ENCODE results near the gene PCGF1.
A peak's percentile ranks its signal among the peaks of the same experiment; 100 is the strongest.
"Not testable (repeated sequence)": the region's sequence is repeated elsewhere in the genome, so short reads cannot be mapped to it uniquely, and the experiment has no call there.

The PCGF1 gene

DNA sequence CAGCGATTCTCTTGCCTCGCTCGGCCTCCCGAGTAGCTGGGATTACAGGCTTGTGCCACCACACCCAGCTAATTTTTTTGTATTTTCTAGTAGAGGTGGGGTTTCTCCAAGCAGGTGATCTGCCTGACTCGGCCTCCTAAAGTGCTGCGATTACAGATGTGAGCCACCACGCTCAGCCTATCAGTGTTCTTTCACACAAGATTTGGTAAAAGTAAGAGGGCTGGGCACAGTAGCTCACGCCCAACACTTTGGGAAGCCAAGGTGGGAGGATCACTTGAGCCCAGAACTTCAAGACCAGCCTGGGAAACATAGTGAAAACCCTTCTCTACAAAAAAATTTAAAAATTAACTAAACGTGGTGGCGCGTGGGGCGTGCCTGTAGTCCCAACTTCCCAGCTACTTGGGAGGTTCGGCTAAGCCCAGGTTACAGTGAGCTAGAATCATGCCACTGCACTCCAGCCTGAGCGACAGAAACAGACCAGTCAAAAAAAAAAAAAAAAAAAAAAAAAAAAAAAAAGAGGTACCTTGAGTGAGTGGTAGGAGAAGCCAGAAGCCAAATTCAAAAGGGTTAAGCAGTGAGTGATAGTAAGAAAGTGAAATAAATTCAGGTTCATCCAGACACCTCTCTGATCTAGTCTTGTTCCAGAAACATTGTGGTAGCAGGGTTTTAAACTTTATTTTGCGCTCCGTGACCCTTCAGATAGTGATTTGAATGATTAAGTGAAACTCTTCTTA is 36.0 kb downstream of the PCGF1 start:
- DNase-seq = no peak

DNA sequence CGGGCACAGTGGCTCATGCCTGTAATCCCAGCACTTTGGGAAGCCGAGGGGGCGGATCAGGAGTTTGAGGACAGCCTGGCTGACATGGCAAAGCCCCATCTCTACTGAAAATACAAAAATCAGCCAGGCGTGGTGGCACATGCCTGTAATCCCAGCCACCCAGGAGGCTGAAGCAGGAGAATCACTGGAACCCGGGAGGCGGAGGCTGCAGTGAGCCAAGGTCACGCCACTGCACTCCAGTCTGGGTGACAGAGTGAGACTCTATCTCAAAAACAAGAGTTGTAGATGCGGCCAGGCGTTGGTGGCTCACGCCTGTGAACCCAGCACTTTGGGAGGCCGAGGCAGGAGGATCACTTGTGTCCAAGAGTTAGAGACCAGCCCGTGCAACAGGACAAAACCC is 36.8 kb downstream of the PCGF1 start:
- not testable (repeated sequence) for DNase-seq

- DNase-seq = no peak
These were observed 43.1 kb downstream of the PCGF1 start for GRCh38 chr2:74464406-74464805.

GRCh38 chr2:74462786-74463105 is 44.7 kb downstream of the PCGF1 start:
- no peak for DNase-seq

GRCh38 chr2:74462054-74462785 is 45.3 kb downstream of the PCGF1 start:
- no peak for DNase-seq

GRCh38 chr2:74461187-74462053 is 46.1 kb downstream of the PCGF1 start:
- DNase-seq = no peak

DNA sequence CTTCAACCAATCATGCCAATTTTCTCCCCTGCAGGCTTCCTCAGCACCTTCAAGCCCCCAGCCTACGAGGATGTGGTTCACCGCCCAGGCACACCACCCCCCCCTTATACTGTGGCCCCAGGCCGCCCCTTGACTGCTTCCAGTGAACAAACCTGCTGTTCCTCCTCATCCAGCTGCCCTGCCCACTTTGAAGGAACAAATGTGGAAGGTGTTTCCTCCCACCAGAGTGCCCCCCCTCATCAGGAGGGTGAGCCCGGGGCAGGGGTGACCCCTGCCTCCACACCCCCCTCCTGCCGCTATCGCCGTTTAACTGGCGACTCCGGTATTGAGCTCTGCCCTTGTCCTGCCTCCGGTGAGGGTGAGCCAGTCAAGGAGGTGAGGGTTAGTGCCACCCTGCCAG is 47.3 kb downstream of the PCGF1 start:
- not testable (repeated sequence) for DNase-seq

DNA sequence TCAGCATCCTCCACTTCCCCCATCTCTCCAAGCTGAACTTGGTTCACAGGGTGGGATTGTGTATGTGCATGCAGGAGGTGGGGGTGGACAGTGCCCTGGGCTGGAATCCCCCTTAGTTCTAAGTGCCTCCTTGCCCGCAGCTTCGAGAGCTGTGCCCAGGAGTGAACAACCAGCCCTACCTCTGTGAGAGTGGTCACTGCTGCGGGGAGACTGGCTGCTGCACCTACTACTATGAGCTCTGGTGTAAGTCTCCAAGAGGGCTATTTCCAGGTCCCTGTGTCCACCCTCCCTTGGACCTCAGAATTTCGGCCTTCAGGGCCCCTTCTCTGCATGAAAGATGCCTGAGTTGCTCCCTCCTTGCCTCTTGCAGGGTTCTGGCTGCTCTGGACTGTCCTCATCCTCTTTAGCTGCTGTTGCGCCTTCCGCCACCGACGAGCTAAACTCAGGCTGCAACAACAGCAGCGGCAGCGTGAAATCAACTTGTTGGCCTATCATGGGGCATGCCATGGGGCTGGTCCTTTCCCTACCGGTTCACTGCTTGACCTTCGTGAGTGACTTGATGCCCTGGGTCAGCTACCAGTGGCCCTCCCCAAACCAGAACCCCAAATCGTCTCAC is 47.9 kb downstream of the PCGF1 start:
- not testable (repeated sequence) for DNase-seq

DNA sequence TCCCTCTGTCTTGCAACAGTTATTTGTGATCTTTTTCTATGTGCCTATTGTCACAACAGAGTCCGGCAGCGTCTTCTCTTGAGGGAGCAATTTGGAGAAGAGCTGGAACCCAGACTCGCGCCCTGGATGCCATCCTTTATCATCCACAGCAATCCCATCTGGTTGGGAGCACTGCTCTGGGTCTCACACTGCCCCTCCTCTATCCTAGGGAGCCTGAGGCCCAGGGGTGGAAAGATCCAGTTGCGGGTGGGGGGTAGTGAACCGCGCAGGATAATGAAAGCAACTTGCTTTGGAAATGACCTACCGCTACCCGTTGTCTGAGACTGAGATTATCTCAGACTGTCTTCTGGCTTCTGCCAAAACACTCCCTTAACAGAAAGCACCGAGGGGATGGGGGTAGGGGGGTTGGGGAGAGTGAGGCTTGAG is 48.5 kb downstream of the PCGF1 start:
- DNase-seq = no peak

DNA sequence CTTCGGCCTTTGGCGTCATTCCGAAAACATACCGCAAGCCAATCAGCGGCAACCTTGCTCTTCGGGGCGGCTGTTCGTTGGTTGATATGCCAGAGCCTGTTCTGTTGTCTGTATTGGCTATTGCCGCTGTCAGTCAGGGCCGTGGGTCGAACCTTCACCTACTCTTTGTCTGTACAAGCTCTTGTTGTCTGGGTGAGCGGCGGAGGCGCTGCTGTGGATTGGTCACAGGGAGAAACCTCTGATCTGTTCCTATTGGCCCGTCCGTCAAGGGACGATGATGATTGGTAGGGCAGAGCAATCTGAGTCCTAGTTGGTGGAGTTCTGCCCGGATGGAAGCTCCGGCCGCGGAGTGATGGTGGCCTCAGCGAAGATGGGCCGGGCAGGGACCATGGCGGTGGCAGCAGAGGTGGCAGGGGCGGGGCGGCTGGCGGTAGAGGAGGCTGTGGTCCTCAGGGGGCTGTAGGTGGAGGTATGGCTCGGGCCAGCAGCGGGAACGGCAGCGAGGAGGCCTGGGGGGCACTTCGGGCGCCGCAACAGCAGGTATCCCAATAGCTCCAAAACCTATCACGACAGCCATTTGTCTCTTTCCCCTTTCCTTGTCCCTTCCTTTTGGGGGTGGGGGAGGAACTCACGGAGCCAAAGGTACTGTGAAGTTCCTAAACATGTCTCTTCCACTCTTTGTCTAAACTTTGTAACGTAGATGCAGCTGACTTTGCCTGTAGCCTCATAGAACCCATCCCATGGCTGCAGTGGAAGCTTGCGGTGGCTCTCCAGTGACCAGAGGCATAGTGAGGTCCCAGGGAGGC is 49.2 kb downstream of the PCGF1 start, which contains the start of gene WBP1:
TSS of gene WBP1 (plus strand) at position 307 of the 806 bp plus-strand sequence. CDS start at position 472, 165 bp downstream.
- peak; percentile 98 for DNase-seq

DNA sequence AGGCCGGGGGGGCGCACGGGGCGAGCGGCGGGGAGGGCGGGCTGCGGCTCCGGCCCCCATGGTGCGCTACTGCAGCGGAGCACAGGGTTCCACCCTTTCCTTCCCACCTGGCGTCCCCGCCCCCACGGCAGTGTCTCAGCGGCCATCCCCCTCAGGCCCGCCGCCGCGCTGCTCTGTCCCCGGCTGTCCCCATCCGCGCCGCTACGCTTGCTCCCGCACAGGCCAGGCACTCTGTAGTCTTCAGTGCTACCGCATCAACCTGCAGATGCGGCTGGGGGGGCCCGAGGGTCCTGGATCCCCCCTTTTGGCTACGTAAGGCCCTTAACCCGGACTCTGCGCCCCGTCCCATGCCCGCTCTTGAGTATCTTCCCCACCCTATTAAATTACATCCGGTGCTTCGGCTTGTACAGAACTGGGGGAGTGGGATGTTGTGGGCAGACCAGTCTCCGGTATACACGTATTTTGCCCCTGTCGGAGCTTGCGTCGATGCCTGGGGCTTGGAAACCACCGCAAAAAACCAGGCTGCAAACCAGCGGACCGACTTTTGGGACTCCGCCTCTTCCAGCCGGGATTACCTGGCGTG is 49.9 kb downstream of the PCGF1 start:
- peak; percentile 40 for DNase-seq

DNA sequence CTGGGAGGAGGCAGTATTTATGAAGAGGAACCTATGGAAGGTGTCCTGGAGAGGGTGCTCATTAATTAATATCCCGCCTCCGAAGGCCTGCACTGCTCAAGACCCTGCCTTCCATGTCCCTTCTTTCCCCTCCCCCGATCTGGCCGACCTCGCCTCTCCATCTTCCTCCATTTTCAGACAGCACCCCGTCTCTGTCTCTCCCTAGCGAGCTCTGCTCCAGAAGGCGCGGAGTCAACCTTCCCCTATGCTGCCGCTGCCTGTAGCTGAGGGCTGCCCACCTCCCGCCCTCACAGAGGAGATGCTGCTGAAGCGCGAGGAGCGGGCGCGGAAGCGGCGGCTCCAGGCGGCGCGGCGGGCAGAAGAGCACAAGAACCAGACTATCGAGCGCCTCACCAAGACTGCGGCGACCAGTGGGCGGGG is 50.4 kb downstream of the PCGF1 start:
- DNase-seq = no peak
